NCI-H1436 (cell line): ENCODE results near the gene FLOT1.

Experiments
- DNase-seq: peaks from one replicate; lab custom pipeline; 2025; lab: John Stamatoyannopoulos, UW

FLOT1 gene

GRCh38 chr6:30700340-30700739 is 42.1 kb downstream of the FLOT1 start:
- DNase-seq = no peak

GRCh38 chr6:30696432-30696831 is 46.1 kb downstream of the FLOT1 start:
- DNase-seq = no peak

GRCh38 chr6:30691208-30691847 is 51.2 kb downstream of the FLOT1 start:
- DNase-seq = no peak

- DNase-seq = peak; percentile 82
These were observed 51.9 kb downstream of the FLOT1 start, which contains the start of gene NRM for GRCh38 chr6:30690403-30691207. Gene NRM, minus strand, starts transcription at chr6:30690984. Its CDS starts 10 bp downstream, at chr6:30690974.

GRCh38 chr6:30689985-30690384 is 52.5 kb downstream of the FLOT1 start:
- DNase-seq = no peak

- DNase-seq = no peak
These were observed 53.2 kb downstream of the FLOT1 start for GRCh38 chr6:30689022-30689865.

GRCh38 chr6:30688569-30688968 is 53.9 kb downstream of the FLOT1 start:
- DNase-seq = no peak

GRCh38 chr6:30687659-30688431 is 54.6 kb downstream of the FLOT1 start:
- DNase-seq = no peak

GRCh38 chr6:30686908-30687658 is 55.4 kb downstream of the FLOT1 start:
- peak; percentile 99 for DNase-seq

GRCh38 chr6:30686009-30686907 is 56.2 kb downstream of the FLOT1 start, which contains the start of gene PPP1R18:
Gene PPP1R18, minus strand, starts transcription at chr6:30686645. Its CDS starts 627 bp downstream, at chr6:30686018.
- DNase-seq = peak; percentile 47

- no peak for DNase-seq
These were observed 57.1 kb downstream of the FLOT1 start for GRCh38 chr6:30685157-30686008.

GRCh38 chr6:30684386-30685156 is 57.9 kb downstream of the FLOT1 start:
- no peak for DNase-seq

GRCh38 chr6:30683980-30684338 is 58.5 kb downstream of the FLOT1 start:
- DNase-seq = no peak

GRCh38 chr6:30683183-30683979 is 59.1 kb downstream of the FLOT1 start:
- DNase-seq = no peak

GRCh38 chr6:30682143-30683117 is 60.1 kb downstream of the FLOT1 start:
- DNase-seq = no peak

- DNase-seq = no peak
These were observed 60.7 kb downstream of the FLOT1 start for GRCh38 chr6:30681766-30682142.
